Heart left ventricle (tissue), 16 donors: ENCODE results near the gene SMIM32. TPM values are rescaled to one million over a fixed set of nuclear protein-coding genes. Genes with fewer than 3 reads are reported as not detected.

Experiments used
- ATAC-seq, 4 donors: fragments of 200-7000 bp; cut with Tn5 transposase; one replicate each; pipeline ENCODE4 v1.9.1; 2020 to 2022; ENCODE audit warnings: moderate library complexity in 4 of 4, mild to moderate bottlenecking in 3 of 4, moderate number of reproducible peaks in 1 of 4
- DNase-seq, 5 donors: peaks; one replicate each; pipeline ENCODE4 v3.0.0-alpha.2; 2020
- H3K27ac ChIP-seq, 12 donors: fragments of 200-600 bp; sonication (generic) in 4 of 12; one replicate each; pipeline versions ENCODE4 v1.5.0 to v1.8.0; 2016 to 2022; ENCODE audit warnings: mild to moderate bottlenecking in 2 of 12
- H3K27me3 ChIP-seq, 9 donors: fragments of 200-600 bp; sonication (generic) in 2 of 9; one replicate each; pipeline versions ENCODE4 v1.5.1 to v1.8.0; 2016 to 2022; ENCODE audit warnings: mild to moderate bottlenecking in 3 of 9
- H3K36me3 ChIP-seq, 9 donors: fragments of 200-600 bp; sonication (generic) in 2 of 9; one replicate each; pipeline versions ENCODE4 v1.5.0 to v1.8.0; 2018 to 2022; ENCODE audit warnings: mild to moderate bottlenecking in 2 of 9
- H3K4me1 ChIP-seq, 12 donors: fragments of 200-600 bp; sonication (generic) in 4 of 12; one replicate each; pipeline versions ENCODE4 v1.5.0 to v1.8.0; 2016 to 2022; ENCODE audit warnings: mild to moderate bottlenecking in 3 of 12
- H3K4me3 ChIP-seq, 12 donors: fragments of 200-600 bp; sonication (generic) in 4 of 12; one replicate each; pipeline versions ENCODE4 v1.5.0 to v1.8.0; 2017 to 2022; ENCODE audit warnings: mild to moderate bottlenecking in 9 of 12, moderate library complexity in 4 of 12
- H3K9me3 ChIP-seq, 12 donors: fragments of 200-600 bp; sonication (generic) in 4 of 12; one replicate each; pipeline versions ENCODE4 v1.5.0 to v1.8.0; 2016 to 2022; ENCODE audit warnings: mild to moderate bottlenecking in 1 of 12
- CTCF ChIP-seq, 12 donors: fragments of 200-600 bp; sonication (generic) in 4 of 12; IDR thresholded peaks; one replicate each; pipeline versions ENCODE4 v1.5.0 to v1.8.0; 2018 to 2022; ENCODE audit warnings: antibody characterized with exemption in 12 of 12, mild to moderate bottlenecking in 5 of 12
- POLR2A ChIP-seq, 2 donors: fragments of 450-650 bp; IDR thresholded peaks; one replicate each; pipeline ENCODE4 v1.6.1; 2017; ENCODE audit warnings: antibody characterized with exemption in 2 of 2, mild to moderate bottlenecking in 2 of 2, moderate library complexity in 2 of 2
- WGBS, 4 donors: extraction: QIAGEN DNeasy Blood & Tissue Kit in 2 of 4; methylation state at CpG; one replicate each; pipeline versions ENCODE4 v1.1.5 to v1.1.7; 2013 to 2018; 5-methylcytosine and 5-hydroxymethylcytosine counted together
- intact Hi-C, 10 donors: fragments of 100-400 bp; cut with DNase I; formaldehyde crosslinking; loops; one replicate each; pipeline versions ENCODE4 v1.11.1 to v1.14.2; 2022
- polyA plus RNA-seq, 2 donors: library from polyadenylated mRNA; stranded (reverse); fragments of 200-250 nt; gene quantifications; one replicate each; pipeline ENCODE4 v1.2.3, GENCODE V29; 2013
- total RNA-seq, 9 donors: library from RNA; depleted of rRNA in 2 of 9; stranded (reverse); fragments of >200 nt in 2 of 9; fragmentation: NEBNext Ultra II Directional in 3 of 9; extraction: Animal tissue kit (Norgen Biotek cat#: 25700) in 3 of 9; gene quantifications; one replicate each; pipeline versions ENCODE4 v1.1.0 to v1.2.4, GENCODE V29; 2016 to 2023
- donor health status: ischemic (EF 13 %, LVEDD 7.1; RV severe dilation, severe dysfunction).
- donor health status: healthy with polysubstance abuse.
- donor health status: DM: no; HTN: yes; CAD: no.
- donor health status: DM: no; HTN: no; CAD: no.
- donor health status: ischemic (EF 25% LVEDD 6.9; RV normal size, moderate dysfunction).
- donor health status: ischemic (EF 25% LVEDD 5.7; RV mildly dilated, moderate dysfunction).
- donor health status: healthy.
- donor health status: DM: yes; HTN: yes; CAD: no.
- donor health status: ischemic (EF 35%, LVEDD 5.7; RV mildly dilated, moderate dysfunction).
- donor health status: nonischemic (EF 11% LVEDD 7.7; RV severe dilation, severe dysfunction).
- donor health status: DM: yes; HTN: yes; CAD: no.
- donor health status: PGD.
- donor health status: ischemic (EF 29% LVEDD 5.4; RV normal size, mild dysfunction).
- donor health status: nonischemic (EF 23%, LVEDD 6.1; RV moderate dilation, normal function).

Gene SMIM32
- total and polyA plus RNA-seq, 11 donors: not detected

- 93 to 100% (median 97%) methylated on average over 1 of the region's 1 CpG for WGBS, 4 donors
- Histone ChIP-seq H3K27ac (no peak overlapping the region), H3K27me3 (no peaks in the 10 kb centered on the region), H3K9me3 (no peaks in the 10 kb centered on the region), H3K4me1 (peaks cover 0 to 19% (median 5%) of the 10 kb centered on the region in 12 donors), H3K4me3 (no peak overlapping the region), H3K36me3 (peaks cover 0 to 86% (median 54%) of the 10 kb centered on the region in 9 donors)
- ATAC-seq (no peak), DNase-seq (no peak)
- no peak for TF ChIP-seq CTCF (IDR thresholded peaks at IDR 0.05)
- no peak for TF ChIP-seq POLR2A (IDR thresholded peaks at IDR 0.05)
- intact Hi-C loops: no loop called here
These were observed 28.7 kb downstream of the SMIM32 start for GRCh38 chr5:136164226-136164625.

- peaks cover 0 to 72% (median 41%) of the 10 kb centered on the region in 9 donors for H3K36me3 ChIP-seq
- 48 to 66% (median 63%) methylated on average over 4 of the region's 4 CpGs for WGBS, 4 donors
- H3K4me1 ChIP-seq: peaks cover 0 to 41% (median 13%) of the 10 kb centered on the region in 12 donors
- H3K9me3 ChIP-seq: no peaks in the 10 kb centered on the region
- DNase-seq (no peak), ATAC-seq (no peak)
- H3K27me3 ChIP-seq: no peaks in the 10 kb centered on the region
- TF ChIP-seq POLR2A (IDR thresholded peaks at IDR 0.05) (no peak), CTCF (IDR thresholded peaks at IDR 0.05) (no peak)
- H3K27ac ChIP-seq: no peak overlapping the region
- no peak overlapping the region for H3K4me3 ChIP-seq
- intact Hi-C loops: no loop called here
These were observed 31.0 kb downstream of the SMIM32 start for GRCh38 chr5:136162008-136162407.

GRCh38 chr5:136159457-136159856, 33.5 kb downstream of the SMIM32 start:
- no peak for TF ChIP-seq CTCF (IDR thresholded peaks at IDR 0.05)
- no peak for TF ChIP-seq POLR2A (IDR thresholded peaks at IDR 0.05)
- Histone ChIP-seq H3K27ac (no peak overlapping the region), H3K4me1 (peaks cover 0 to 64% (median 23%) of the 10 kb centered on the region in 12 donors), H3K27me3 (no peaks in the 10 kb centered on the region), H3K9me3 (no peaks in the 10 kb centered on the region), H3K4me3 (no peak overlapping the region), H3K36me3 (peaks cover 0 to 72% (median 46%) of the 10 kb centered on the region in 9 donors)
- 36 to 45% (median 38%) methylated on average over 3 of the region's 3 CpGs for WGBS, 4 donors
- intact Hi-C loops: no loop called here
- peak in 1 of 4 donors; percentile 31 for ATAC-seq
- no peak for DNase-seq

GRCh38 chr5:136157514-136157913, 35.4 kb downstream of the SMIM32 start:
- ATAC-seq (no peak), DNase-seq (no peak)
- Histone ChIP-seq H3K27ac (no peak overlapping the region), H3K9me3 (no peaks in the 10 kb centered on the region), H3K4me1 (peaks cover 0 to 76% (median 28%) of the 10 kb centered on the region in 12 donors), H3K36me3 (peaks cover 0 to 69% (median 48%) of the 10 kb centered on the region in 9 donors), H3K27me3 (no peaks in the 10 kb centered on the region), H3K4me3 (no peak overlapping the region)
- intact Hi-C loops: no loop called here
- WGBS, 4 donors: 94 to 98% (median 97%) methylated on average over 5 of the region's 5 CpGs
- TF ChIP-seq CTCF (IDR thresholded peaks at IDR 0.05) (no peak), POLR2A (IDR thresholded peaks at IDR 0.05) (no peak)
